Activated CD8-positive, alpha-beta memory T cell treated with anti-CD3 and anti-CD28 coated beads, Interleukin-2, amount 10 ng/mL, durations not matched to agents 7 days and 5 days (primary cell): ENCODE data around the gene MCCD1. TPM values are rescaled to one million over a fixed set of nuclear protein-coding genes. Genes with fewer than 3 reads are reported as not detected.
"Not testable (repeated sequence)": the region's sequence is repeated elsewhere in the genome, so short reads cannot be mapped to it uniquely, and the experiment has no call there.

Experiments used
- ATAC-seq: fragments of 150-1000 bp; cut with Tn5 transposase; one replicate; pipeline ENCODE4 v1.10.0; 2021; ENCODE audit warnings: moderate library complexity
- CTCF ChIA-PET: fragments of 350-600 bp; sonication (Branson Sonifier 250); formaldehyde crosslinking; loops from one replicate; lab custom pipeline; 2021; ENCODE audit warnings: antibody characterized with exemption; lab: Charles Lee
- DNase-seq: peaks from one replicate; pipeline ENCODE4 v3.0.0-alpha.2; 2020
- H3K27ac Mint-ChIP-seq: one replicate; pipeline ENCODE4 v1.8.0; 2021; ENCODE audit warnings: mild to moderate bottlenecking, mixed read lengths
- H3K27me3 Mint-ChIP-seq: one replicate; pipeline ENCODE4 v1.8.0; 2021; ENCODE audit warnings: mixed read lengths
- H3K36me3 Mint-ChIP-seq: one replicate; pipeline ENCODE4 v1.8.0; 2021; ENCODE audit warnings: mild to moderate bottlenecking, mixed read lengths
- H3K4me1 Mint-ChIP-seq: one replicate; pipeline ENCODE4 v1.8.0; 2021; ENCODE audit warnings: mixed read lengths
- H3K4me3 Mint-ChIP-seq: one replicate; pipeline ENCODE4 v1.8.0; 2021; ENCODE audit warnings: mild to moderate bottlenecking, moderate library complexity, mixed read lengths
- H3K9me3 Mint-ChIP-seq: one replicate; pipeline ENCODE4 v1.8.0; 2022; ENCODE audit warnings: low read depth, mixed read lengths
- total RNA-seq, 2 experiments: library from RNA; stranded (reverse); gene quantifications; one replicate each; pipeline ENCODE4 v1.2.3, GENCODE V29; 2021

Gene MCCD1
- total RNA-seq = not detected

GRCh38 chr6:31528821-31529328 is at the start of gene MCCD1:
TSS of gene MCCD1 (plus strand) at chr6:31528962. CDS start at chr6:31529015, 53 bp downstream.
- ATAC-seq = peak; percentile 19
- no peak within 1 kb of the TSS for H3K27ac Mint-ChIP-seq

DNA sequence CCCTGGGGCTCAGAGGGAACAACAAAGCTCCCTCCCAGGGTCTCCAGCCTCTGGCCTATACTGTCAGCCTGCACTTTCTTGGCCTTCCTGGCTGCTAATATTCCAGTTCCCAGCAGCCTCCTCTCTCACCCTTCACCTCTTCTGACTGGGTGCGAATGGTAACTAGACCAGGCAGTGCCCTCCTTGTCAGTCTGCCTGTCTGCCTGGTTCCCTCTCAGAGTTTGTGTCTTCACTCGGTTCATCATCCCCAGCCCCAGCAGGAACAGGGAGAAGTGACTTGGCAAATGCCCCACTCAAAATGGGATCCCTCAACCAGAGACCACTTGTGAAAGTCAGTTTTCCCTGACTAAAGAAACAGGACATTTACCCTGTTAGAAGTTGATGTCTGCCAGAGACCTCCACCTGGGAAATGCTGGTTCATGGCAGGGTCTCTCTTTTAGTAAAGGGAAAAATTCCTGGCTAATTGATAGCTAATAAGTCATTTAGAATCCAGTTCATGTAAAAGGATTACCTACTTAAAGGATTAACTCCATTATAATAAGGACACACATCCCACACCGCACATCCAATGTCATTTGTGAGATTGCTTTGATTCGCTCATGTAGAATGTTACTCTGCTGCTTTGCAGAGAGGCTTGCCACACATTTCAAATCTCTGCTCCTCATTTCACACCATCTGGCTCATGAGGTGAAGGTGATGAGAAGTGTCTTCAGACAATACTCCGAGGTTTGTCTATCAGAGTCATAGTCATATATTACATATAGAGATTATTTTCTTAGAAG is 49.4 kb upstream of the MCCD1 start:
- DNase-seq (no peak), ATAC-seq (no peak)
- CTCF ChIA-PET = no interaction called here
- H3K36me3 Mint-ChIP-seq = no peaks in the 10 kb centered on the region
- no peaks in the 10 kb centered on the region for H3K27me3 Mint-ChIP-seq
- H3K4me1 Mint-ChIP-seq = peaks cover 2% of the 10 kb centered on the region
- no peak overlapping the region for H3K27ac Mint-ChIP-seq
- no peaks in the 10 kb centered on the region for H3K9me3 Mint-ChIP-seq
- no peak overlapping the region for H3K4me3 Mint-ChIP-seq

More at GRCh38 chr6:31528821-31529328, at the start of gene MCCD1:
- no peak for DNase-seq
- H3K27me3 Mint-ChIP-seq = no peaks in the 10 kb centered on the region
- no peak within 1 kb of the TSS for H3K4me3 Mint-ChIP-seq
- CTCF ChIA-PET = interaction anchor here (1.5 kb wide), 1 partner anchor 12 kb away, joined by 5 read pairs; the partner anchor contains the start of gene DDX39B
- H3K4me1 Mint-ChIP-seq = peaks cover 8% of the 10 kb centered on the region
- H3K9me3 Mint-ChIP-seq = no peaks in the 10 kb centered on the region
- H3K36me3 Mint-ChIP-seq = peaks cover 35% of the 10 kb centered on the region

DNA sequence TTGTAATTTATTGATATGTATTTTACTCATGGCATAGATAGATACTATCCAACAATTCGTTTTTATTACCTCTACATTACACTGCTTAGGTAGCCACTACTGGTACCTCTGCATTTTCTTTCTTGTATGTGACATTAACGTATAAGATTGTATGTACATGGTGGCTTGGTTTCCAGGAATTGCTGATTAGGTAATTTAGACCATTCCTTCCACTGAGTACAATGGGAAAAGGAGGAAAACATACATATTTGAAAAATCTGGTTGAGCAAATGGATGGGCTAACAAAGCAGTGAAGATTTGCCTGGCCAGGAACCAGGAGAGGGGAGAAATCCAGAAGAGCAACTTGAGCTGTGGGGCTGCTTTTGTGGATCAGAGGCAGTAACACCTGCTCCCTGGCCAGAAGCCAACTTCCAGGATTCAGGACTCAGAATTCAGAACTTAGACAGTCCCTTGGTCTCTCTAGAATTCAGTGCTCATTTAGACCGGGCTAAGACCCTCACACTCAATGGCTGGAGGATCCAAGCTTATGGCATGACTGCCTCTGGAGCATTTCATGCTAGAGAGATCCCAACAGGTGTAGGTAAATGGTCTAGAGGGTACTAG is 48.7 kb upstream of the MCCD1 start:
- Mint-ChIP-seq H3K4me1 (peaks cover 2% of the 10 kb centered on the region), H3K27ac (no peak overlapping the region), H3K4me3 (no peak overlapping the region), H3K36me3 (no peaks in the 10 kb centered on the region), H3K27me3 (no peaks in the 10 kb centered on the region), H3K9me3 (no peaks in the 10 kb centered on the region)
- ATAC-seq = no peak
- CTCF ChIA-PET = interaction anchor here (0.6 to 1.2 kb wide), 2 partner anchors 81 to 119 kb away, joined by 3 read pairs; no protein-coding TSS in a partner anchor
- no peak for DNase-seq

DNA sequence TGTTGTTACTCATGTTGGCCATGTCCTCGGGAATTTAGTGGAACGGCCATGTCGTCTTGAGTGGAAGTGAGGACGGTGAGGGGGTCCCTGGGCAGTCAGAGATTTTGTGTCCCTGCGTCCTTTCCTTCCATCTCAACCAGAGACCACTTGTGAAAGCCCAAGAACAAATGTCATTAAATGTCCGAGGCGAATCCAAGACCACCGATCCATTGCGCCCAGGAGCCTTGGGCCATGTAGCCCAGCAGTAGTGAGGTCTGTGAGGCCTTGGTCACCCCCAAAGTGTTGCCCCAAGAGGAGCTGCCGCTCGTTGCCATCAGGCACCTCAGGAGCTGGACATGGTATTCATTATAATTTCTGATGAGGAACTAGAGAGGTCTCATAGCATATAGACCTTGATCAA is 48.2 kb upstream of the MCCD1 start:
- no peaks in the 10 kb centered on the region for H3K36me3 Mint-ChIP-seq
- CTCF ChIA-PET = interaction anchor here (0.6 to 1.2 kb wide), 2 partner anchors 82 to 118 kb away, joined by 3 read pairs; no protein-coding TSS in a partner anchor
- no peaks in the 10 kb centered on the region for H3K9me3 Mint-ChIP-seq
- no peaks in the 10 kb centered on the region for H3K27me3 Mint-ChIP-seq
- H3K4me1 Mint-ChIP-seq = peaks cover 2% of the 10 kb centered on the region
- DNase-seq = no peak
- ATAC-seq = no peak
- no peak overlapping the region for H3K4me3 Mint-ChIP-seq
- no peak overlapping the region for H3K27ac Mint-ChIP-seq

GRCh38 chr6:31483392-31483791 is 45.4 kb upstream of the MCCD1 start:
- no peak overlapping the region for H3K4me3 Mint-ChIP-seq
- no peaks in the 10 kb centered on the region for H3K27me3 Mint-ChIP-seq
- CTCF ChIA-PET = interaction anchor here (0.9 to 1.2 kb wide), 3 partner anchors 10 to 41 kb away, joined by 3 to 5 read pairs (median 4); no protein-coding TSS in a partner anchor
- no peaks in the 10 kb centered on the region for H3K9me3 Mint-ChIP-seq
- H3K27ac Mint-ChIP-seq = no peak overlapping the region
- no peaks in the 10 kb centered on the region for H3K36me3 Mint-ChIP-seq
- ATAC-seq (no peak), DNase-seq (no peak)
- peaks cover 9% of the 10 kb centered on the region for H3K4me1 Mint-ChIP-seq

- H3K4me1 Mint-ChIP-seq = peaks cover 9% of the 10 kb centered on the region
- H3K27me3 Mint-ChIP-seq = no peaks in the 10 kb centered on the region
- H3K4me3 Mint-ChIP-seq = no peak overlapping the region
- DNase-seq = no peak
- no peak for ATAC-seq
- H3K36me3 Mint-ChIP-seq = no peaks in the 10 kb centered on the region
- CTCF ChIA-PET = interaction anchor here (1.3 kb wide), 1 partner anchor 13 kb away, joined by 5 read pairs; no protein-coding TSS in a partner anchor
- H3K9me3 Mint-ChIP-seq = no peaks in the 10 kb centered on the region
- H3K27ac Mint-ChIP-seq = no peak overlapping the region
Observed at GRCh38 chr6:31485055-31485454, 43.7 kb upstream of the MCCD1 start.

GRCh38 chr6:31486065-31486837 is 42.5 kb upstream of the MCCD1 start:
- H3K4me3 Mint-ChIP-seq, ATAC-seq, CTCF ChIA-PET, H3K27me3 Mint-ChIP-seq, DNase-seq, H3K36me3 Mint-ChIP-seq, H3K9me3 Mint-ChIP-seq, H3K27ac Mint-ChIP-seq: not testable (repeated sequence)
- H3K4me1 Mint-ChIP-seq = peaks cover 17% of the 10 kb centered on the region

DNA sequence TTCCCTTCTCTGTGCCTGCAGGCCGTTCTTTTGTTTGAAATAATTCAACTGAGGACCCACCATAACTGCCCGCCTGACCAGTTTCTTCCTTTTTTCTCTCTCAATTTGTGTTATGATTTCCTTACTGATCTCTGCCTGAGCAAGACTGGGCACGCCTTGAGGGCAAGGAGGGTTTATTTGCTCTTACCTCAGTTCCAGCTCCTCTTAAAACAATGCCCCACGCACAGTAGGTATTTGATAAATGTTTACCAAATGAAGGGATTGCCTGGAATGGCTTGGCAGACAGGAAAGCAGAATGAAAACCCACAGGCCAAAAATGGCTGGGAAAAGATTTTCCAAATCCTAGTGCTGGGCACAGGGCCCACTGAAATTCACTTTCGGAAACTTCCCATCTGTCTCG is 41.1 kb upstream of the MCCD1 start:
- H3K4me1 Mint-ChIP-seq = peaks cover 28% of the 10 kb centered on the region
- CTCF ChIA-PET, DNase-seq, H3K27me3 Mint-ChIP-seq, H3K9me3 Mint-ChIP-seq, H3K4me3 Mint-ChIP-seq, ATAC-seq, H3K27ac Mint-ChIP-seq, H3K36me3 Mint-ChIP-seq: not testable (repeated sequence)

DNA sequence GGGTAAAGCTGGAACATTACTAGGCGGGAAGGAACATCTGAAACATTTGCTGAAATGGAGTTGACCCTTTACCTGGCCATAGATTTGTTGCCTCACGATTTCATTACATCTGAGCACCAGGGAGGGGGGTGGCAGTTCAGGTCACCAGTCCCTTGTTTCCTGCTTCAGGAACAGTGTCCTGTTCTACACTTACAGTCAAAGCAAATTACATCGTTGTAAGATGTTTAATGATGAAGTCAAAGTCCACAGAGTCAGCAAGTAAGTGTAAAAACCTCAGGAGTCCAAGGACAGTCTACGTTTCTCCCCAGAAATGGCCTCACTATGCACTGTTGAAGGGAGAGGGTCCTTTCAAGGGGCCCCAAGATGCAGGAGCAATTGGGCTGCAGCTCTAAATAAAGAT is 39.7 kb upstream of the MCCD1 start:
- CTCF ChIA-PET = no interaction called here
- Mint-ChIP-seq H3K4me3 (no peak overlapping the region), H3K27me3 (no peaks in the 10 kb centered on the region), H3K9me3 (no peaks in the 10 kb centered on the region), H3K36me3 (peaks cover 5% of the 10 kb centered on the region), H3K27ac (peak overlapping the region; percentile 6), H3K4me1 (peaks cover 34% of the 10 kb centered on the region)
- no peak for DNase-seq
- no peak for ATAC-seq

DNA sequence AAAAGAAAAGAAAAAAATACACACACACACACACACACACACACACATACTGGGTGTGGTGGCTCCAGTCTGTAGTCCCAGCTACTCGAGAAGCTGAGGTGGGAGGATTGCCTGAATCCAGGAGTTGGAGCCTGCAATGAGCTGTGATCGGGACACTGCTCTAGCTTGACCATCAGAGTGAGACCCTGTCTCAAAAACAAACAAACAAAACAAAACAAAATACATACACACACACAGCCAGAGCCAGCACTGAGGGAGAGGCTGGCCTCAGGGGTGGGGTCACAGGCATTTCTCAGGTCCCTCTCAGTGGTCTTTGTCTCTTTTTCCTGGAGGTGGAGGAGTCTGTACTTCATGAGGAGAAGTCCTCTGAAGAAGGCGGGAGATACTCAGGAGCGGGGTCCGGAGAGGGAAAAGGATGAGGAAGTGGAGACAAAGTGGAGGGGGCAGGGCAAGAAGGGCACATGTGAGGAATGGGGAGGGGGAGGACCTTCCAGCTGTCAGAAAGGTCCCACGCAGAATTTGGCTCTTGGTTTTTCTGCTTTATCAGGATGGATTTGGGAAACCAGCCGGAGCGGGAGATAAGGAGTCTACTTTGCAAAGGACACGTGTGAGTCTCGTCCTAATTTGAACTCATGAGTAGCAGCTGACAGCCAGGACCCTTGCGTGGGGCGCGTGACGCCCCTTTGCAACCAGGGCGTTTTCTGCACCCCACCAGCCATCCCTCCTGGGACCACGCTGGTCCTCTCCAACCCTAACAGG is 38.5 kb upstream of the MCCD1 start:
- Mint-ChIP-seq H3K27me3 (no peaks in the 10 kb centered on the region), H3K9me3 (no peaks in the 10 kb centered on the region), H3K4me1 (peaks cover 36% of the 10 kb centered on the region), H3K27ac (no peak overlapping the region), H3K4me3 (no peak overlapping the region), H3K36me3 (peaks cover 6% of the 10 kb centered on the region)
- ATAC-seq = no peak
- CTCF ChIA-PET = interaction anchor here (0.6 to 1.0 kb wide), 3 partner anchors 93 to 109 kb away, joined by 3 to 4 read pairs (median 4); no protein-coding TSS in a partner anchor
- no peak for DNase-seq

- not testable (repeated sequence) for H3K9me3 Mint-ChIP-seq, ATAC-seq, H3K27me3 Mint-ChIP-seq, H3K36me3 Mint-ChIP-seq, DNase-seq
- Mint-ChIP-seq H3K4me1 (peaks cover 50% of the 10 kb centered on the region), H3K27ac (peak overlapping the region; percentile 96), H3K4me3 (peak overlapping the region; percentile 76)
- CTCF ChIA-PET = interaction anchor here (0.7 to 7.8 kb wide), 12 partner anchors 10 to 129 kb away, joined by 3 to 88 read pairs (median 7); partner anchors contain the start of genes DDX39B, LTB, NCR3 and NFKBIL1
Observed at GRCh38 chr6:31493550-31493874, 35.2 kb upstream of the MCCD1 start.

- Mint-ChIP-seq H3K27me3 (no peaks in the 10 kb centered on the region), H3K27ac (peak overlapping the region; percentile 96), H3K9me3 (no peaks in the 10 kb centered on the region), H3K36me3 (peaks cover 13% of the 10 kb centered on the region), H3K4me1 (peaks cover 56% of the 10 kb centered on the region), H3K4me3 (peak overlapping the region; percentile 76)
- DNase-seq (peak; percentile 86), ATAC-seq (peak; percentile 54)
- CTCF ChIA-PET = interaction anchor here (0.7 to 7.8 kb wide), 19 partner anchors 11 to 109 kb away, joined by 3 to 88 read pairs (median 5); partner anchors contain the start of genes ATP6V1G2, DDX39B, LTB and NCR3
Observed at GRCh38 chr6:31493875-31494694, 34.7 kb upstream of the MCCD1 start.
